GM21723 (cell line): ENCODE results near the gene ZNF425.
"Not testable (repeated sequence)": the region's sequence is repeated elsewhere in the genome, so short reads cannot be mapped to it uniquely, and the experiment has no call there.

Experiments used
- ATAC-seq: cut with Tn5 transposase; IDR thresholded peaks from one replicate; pipeline ENCODE4 v1.9.1; 2021; ENCODE audit warnings: mild to moderate bottlenecking, moderate library complexity; ENCODE audit not compliant: unreplicated experiment

The ZNF425 gene

GRCh38 chr7:149125863-149126661, at the start of gene ZNF425:
Gene ZNF425, minus strand, starts transcription at chr7:149126324. Its CDS starts 111 bp downstream, at chr7:149126213.
- ATAC-seq = peak; percentile 83

GRCh38 chr7:149175150-149175549, 49.0 kb upstream of the ZNF425 start:
- no peak for ATAC-seq

- ATAC-seq = no peak
Observed at GRCh38 chr7:149172534-149172920, 46.4 kb upstream of the ZNF425 start.

GRCh38 chr7:149171892-149172533, 45.9 kb upstream of the ZNF425 start:
- ATAC-seq = no peak

- no peak for ATAC-seq
Observed at GRCh38 chr7:149166630-149167352, 40.7 kb upstream of the ZNF425 start.

GRCh38 chr7:149166142-149166541, 40.0 kb upstream of the ZNF425 start:
- no peak for ATAC-seq

- ATAC-seq = no peak
Observed at GRCh38 chr7:149161241-149161848, 35.2 kb upstream of the ZNF425 start.

GRCh38 chr7:149156898-149157297, 30.8 kb upstream of the ZNF425 start:
- ATAC-seq = no peak

- ATAC-seq = no peak
Observed at GRCh38 chr7:149154056-149154455, 27.9 kb upstream of the ZNF425 start.

- no peak for ATAC-seq
Observed at GRCh38 chr7:149153346-149153745, 27.2 kb upstream of the ZNF425 start.

GRCh38 chr7:149150981-149151380, 24.9 kb upstream of the ZNF425 start:
- ATAC-seq = no peak

GRCh38 chr7:149147752-149148653, 21.9 kb upstream of the ZNF425 start:
- ATAC-seq = peak; percentile 36

- peak; percentile 81 for ATAC-seq
Observed at GRCh38 chr7:149147072-149147751, 21.1 kb upstream of the ZNF425 start, which contains the start of gene ZNF398. Gene ZNF398, plus strand, starts transcription at chr7:149147453. Its CDS starts 290 bp downstream, at chr7:149147743.

GRCh38 chr7:149145031-149145845, 19.1 kb upstream of the ZNF425 start:
- no peak for ATAC-seq

GRCh38 chr7:149144436-149144922, 18.4 kb upstream of the ZNF425 start:
- ATAC-seq = not testable (repeated sequence)

- ATAC-seq = no peak
Observed at GRCh38 chr7:149141893-149142292, 15.8 kb upstream of the ZNF425 start.

- no peak for ATAC-seq
Observed at GRCh38 chr7:149140831-149141230, 14.7 kb upstream of the ZNF425 start.

- ATAC-seq = no peak
Observed at GRCh38 chr7:149136118-149136517, 10.0 kb upstream of the ZNF425 start.
